ENCODE results near the gene CHDH. TPM values are rescaled to one million over a fixed set of nuclear protein-coding genes. Genes with fewer than 3 reads are reported as not detected.

Gene CHDH, protein sequence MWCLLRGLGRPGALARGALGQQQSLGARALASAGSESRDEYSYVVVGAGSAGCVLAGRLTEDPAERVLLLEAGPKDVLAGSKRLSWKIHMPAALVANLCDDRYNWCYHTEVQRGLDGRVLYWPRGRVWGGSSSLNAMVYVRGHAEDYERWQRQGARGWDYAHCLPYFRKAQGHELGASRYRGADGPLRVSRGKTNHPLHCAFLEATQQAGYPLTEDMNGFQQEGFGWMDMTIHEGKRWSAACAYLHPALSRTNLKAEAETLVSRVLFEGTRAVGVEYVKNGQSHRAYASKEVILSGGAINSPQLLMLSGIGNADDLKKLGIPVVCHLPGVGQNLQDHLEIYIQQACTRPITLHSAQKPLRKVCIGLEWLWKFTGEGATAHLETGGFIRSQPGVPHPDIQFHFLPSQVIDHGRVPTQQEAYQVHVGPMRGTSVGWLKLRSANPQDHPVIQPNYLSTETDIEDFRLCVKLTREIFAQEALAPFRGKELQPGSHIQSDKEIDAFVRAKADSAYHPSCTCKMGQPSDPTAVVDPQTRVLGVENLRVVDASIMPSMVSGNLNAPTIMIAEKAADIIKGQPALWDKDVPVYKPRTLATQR
- total RNA-seq: 12.7 TPM
- long read RNA-seq, full-length matches to known transcripts: 50 of 90 reads
- long read RNA-seq, partial matches to known transcripts: 15 of 90 reads
- long read RNA-seq, other reads (novel, unspliced or antisense): 25 of 90 reads

DNA sequence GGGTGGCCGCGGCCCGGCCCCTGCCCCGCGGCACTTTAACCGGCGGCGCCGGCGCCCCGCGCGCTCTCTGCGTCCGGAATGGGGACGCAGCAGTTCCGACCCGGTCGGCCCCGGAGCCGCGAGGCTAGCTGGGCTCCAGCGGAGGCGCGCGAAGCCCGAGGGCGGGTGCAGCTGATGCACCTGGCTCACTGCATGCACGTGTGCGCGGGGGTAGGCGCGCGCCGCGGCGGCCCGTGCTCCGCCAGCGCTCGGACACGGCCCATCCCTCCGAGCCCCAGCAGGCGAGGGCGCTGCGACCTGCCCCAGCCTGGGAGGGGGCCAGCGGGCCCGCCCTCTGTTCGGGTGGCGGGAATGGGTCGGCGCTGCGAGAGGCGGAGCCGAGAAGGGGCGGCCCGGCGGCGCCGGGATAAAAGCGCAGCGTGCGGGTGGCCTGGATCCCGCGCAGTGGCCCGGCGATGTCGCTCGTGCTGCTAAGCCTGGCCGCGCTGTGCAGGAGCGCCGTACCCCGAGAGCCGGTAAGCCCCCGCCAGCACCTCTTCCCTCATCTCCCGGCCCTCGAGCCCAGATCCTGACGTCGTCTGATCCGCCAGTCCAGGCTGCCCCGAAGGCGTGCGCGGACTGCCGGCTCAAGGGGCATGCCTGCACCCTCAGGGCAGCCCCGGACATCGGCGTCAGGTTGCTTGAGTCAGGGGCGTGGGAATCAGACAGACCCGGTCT lies at the start of gene CHDH, which contains the start of gene IL17RB:
Gene CHDH, minus strand, starts transcription at position 286 of the 717 bp plus-strand sequence. CDS start 22,411 bp downstream, outside the sequence.
Gene IL17RB, plus strand, starts transcription at position 435 of the 717 bp plus-strand sequence. Its CDS starts 21 bp downstream, at position 456.
- ATAC-seq (peak; percentile 87), DNase-seq (peak; percentile 83)
- intact Hi-C loops (cut with micrococcal nuclease): no loop called here

DNA sequence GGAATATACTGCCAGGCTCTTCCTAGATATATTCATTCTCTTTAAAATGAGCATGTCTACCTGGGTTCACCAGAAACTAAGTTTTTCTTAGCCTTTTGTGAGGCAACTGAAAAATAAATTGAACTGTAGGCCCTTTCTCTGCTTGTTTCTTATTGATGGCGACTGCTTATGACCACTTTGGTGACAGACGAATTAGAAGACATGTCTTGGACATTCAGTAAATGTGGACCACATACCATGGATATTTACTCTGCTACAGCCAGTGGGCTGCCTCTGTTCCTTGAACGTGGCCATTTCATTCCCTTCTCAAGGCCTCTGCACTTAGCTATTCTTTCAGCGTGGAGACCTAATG lies 46.0 kb upstream of the CHDH start:
- ATAC-seq: no peak
- DNase-seq: no peak
- intact Hi-C loops (cut with micrococcal nuclease): no loop called here

DNA sequence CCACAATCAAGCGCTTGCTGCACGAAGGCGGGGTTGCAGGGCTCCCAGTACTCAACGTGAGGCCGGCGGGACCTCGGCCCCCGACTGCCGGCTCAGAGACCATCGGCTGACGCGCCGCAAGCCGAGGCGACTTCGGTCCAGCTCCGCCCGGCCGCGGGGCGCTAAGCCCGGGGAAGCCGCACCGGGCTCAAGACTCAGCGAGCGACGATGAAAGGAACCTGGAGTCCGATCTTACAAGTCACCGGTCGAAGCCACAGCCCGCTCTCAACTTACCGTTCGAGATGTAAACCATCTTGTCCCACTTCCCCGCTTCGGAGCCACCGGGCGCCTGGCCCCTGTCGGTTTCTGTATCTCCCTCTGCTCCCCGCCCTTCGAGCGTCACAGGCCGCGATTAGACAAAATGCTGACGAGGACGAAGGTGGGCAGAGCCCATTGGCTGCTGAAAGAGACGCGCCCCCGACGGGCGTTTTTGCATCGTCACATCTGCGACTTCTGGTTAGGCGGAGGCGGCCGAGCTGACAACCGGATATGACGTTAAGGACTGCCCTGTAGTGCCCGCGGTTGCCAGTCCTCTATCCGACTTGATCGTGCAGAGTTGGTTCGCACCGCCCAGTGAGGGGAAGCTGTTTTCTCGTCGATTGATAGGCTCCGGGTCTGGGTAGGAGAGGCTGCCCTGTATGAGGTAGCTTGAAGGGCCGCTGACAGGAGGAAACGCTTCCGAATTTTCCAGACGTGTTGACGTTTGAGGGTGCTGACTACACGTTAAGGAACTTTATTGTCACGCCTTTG lies 45.5 kb upstream of the CHDH start, which contains the start of gene SELENOK:
Gene SELENOK, minus strand, starts transcription at position 363 of the 789 bp plus-strand sequence.
- ATAC-seq: peak; percentile 99
- DNase-seq: peak; percentile 99
- intact Hi-C loops (cut with micrococcal nuclease): no loop called here

DNA sequence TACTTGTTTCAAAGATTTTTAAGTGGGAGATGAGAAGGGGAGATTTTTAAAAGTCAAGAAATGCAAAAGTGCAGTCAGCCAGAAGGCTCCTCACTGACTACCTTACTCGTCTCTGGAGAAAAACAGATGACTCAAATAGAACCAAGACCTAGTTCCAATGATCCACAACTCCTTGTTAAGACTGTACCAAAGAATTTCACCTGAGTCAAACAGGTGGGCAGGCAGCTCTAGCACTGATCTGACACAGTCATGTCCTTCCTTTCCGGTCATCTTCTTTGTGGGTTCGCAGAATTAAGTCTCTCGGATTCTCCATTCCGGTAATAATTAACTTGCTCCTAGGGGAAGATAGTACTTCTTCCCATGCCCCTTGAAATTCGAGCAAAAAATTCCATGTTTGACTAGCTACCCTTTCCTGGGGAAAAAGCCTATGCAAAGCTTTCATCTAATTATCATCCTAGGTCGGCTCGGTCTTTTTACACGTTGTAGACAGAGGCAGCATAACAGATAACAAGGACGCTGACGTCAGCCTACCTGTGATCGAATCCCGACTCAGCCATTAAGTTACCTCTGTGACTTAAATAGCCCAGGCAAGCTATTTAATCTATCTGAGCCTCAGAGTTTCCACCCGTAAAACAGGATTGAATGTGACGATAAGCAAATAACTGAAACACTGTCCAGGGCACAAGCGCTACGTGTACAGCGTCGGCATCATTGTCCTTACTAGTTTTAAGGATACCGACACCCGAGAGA lies 44.7 kb upstream of the CHDH start:
- no peak for DNase-seq
- intact Hi-C loops (cut with micrococcal nuclease): no loop called here
- ATAC-seq: peak; percentile 7

DNA sequence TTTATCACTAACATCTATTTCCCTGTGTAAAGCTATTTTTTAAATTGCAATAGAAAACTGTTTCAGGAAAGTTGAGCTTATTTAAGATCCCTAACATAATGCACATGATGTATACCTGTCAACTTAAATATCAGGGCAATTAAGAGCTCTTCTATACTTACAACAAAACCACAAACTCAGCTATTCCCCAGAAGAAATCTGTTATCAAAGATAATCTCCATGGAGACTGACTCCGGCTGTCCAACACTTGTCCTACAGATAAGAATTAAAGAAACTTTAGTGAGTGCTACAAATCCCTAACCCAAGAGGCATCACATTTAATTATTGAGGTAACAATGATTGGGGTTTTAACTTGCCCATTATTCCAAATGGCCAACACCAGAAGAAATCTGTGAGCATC lies 42.0 kb upstream of the CHDH start:
- ATAC-seq (no peak), DNase-seq (no peak)
- intact Hi-C loops (cut with micrococcal nuclease): no loop called here

DNA sequence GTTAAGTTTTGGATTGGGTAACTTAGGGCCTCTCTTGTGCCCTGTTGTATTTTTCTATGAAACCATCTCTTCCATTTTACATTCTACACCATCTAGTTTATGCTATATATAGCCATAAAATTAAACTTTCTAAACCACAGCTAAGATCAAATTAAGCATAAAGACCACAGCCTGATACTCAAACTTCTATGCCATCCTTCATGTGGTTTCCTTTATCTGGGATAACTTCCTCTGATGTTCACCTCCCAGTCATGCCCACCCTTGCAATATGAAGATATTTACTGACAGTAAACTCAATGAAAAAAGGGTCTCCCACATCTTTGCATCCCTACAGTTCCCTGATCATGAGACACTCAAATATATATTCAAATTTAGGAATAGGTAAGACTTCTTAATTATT lies 41.2 kb upstream of the CHDH start:
- intact Hi-C loops (cut with micrococcal nuclease): no loop called here
- ATAC-seq (no peak), DNase-seq (no peak)

DNA sequence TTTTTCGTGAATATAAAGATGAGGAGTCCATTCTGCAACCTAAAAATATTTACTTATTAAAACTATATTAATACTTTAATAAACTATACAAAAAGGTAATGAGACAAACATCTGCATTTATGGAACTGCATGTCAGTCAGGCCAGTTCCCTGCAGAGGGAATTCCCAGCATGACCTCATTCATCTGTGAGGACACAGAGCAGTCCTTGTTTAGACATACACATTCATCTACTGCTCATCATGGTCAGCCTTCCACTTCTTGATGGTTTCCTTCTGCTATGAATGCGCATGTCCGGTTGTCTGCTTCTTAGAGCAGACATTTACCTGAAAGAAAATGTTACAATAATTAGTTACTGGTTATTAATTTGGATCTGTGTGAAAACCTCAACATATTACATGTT lies 39.0 kb upstream of the CHDH start:
- intact Hi-C loops (cut with micrococcal nuclease): no loop called here
- no peak for DNase-seq
- ATAC-seq: no peak

DNA sequence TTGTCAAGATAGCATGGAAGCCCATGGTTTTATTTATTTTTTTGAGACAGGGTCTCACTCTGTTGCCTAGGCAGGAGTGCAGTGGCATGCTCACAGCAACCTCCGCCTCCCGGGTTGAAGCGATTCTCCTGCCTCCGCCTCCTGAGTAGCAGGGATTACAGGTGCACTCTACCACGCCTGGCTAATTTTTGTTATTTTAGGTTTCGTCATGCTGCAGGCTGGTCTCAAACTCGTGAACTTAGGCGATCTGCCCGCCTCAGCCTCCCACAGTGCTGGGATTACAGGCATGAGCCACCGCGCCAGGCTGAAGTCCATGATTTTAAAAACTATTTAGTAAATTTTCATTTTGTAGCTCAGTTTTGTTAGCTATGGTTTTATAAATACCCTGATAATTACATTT lies 38.4 kb upstream of the CHDH start:
- no peak for DNase-seq
- intact Hi-C loops (cut with micrococcal nuclease): no loop called here
- ATAC-seq: no peak

DNA sequence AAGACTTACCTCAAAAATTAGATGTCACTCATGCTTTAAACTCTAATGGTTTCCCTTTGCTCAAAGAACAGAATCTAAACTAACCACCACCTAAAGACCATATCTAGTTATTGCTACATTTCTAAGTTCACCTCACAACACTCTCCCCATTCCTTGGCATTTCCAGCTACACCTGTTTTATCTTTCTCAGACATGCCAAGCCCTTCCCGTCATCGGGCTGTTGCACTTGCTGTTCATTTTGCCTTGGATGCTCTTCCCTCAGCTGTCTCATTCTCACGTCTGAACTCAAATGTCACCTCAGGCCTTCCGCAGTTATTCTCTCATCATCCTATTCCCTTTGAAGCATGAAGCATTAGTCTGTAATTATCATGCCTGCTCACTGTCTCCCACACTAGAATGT lies 36.8 kb upstream of the CHDH start:
- ATAC-seq (no peak), DNase-seq (no peak)
- intact Hi-C loops (cut with micrococcal nuclease): no loop called here

DNA sequence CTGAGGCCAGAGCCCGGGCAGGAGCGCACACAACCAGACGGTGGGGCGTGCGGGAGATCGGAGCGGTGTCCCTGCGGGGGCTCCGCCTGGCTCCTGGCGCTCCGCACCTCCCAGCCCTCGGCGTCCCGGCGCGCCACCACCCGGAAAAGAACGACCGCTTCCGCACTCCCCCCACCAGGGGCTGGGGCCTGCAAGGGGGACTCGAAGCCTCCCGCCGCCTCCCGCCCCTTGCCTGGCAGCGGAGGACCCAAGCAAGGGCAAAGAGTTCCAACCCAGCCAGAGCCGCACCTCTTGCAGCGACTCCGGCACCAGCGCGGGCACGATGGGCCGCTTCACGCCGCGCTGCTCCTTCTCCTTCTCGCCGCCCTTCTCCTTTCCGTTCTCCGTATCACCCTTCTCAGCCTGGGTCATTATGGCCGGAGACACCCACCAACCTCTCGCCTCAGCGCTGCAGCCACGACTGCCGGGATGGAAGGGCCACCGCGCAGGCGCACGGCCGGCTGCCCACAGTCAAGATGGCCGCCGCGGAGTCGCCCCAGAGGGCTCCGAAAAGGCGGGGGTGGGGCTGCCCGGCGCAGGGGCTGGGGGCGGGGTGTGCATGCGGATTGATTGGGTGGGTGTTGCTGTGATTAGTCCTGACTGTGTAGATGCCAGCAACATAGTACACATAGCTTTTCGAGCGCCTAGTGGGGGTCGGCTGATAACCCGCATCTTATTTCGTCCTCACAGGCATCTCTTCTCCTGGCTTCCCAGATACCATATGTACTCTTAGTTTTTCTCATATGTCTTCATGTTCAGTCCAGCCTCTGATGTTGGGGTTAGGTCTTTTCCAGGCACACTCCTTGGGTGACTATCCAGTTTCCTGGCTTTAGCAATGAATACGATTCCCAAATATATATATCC lies 35.7 kb upstream of the CHDH start, which contains the start of gene ACTR8:
Gene ACTR8, minus strand, starts transcription at position 462 of the 903 bp plus-strand sequence. Its CDS starts 51 bp downstream, at position 411.
- intact Hi-C loops (cut with micrococcal nuclease): no loop called here
- peak; percentile 99 for ATAC-seq
- DNase-seq: peak; percentile 93

DNA sequence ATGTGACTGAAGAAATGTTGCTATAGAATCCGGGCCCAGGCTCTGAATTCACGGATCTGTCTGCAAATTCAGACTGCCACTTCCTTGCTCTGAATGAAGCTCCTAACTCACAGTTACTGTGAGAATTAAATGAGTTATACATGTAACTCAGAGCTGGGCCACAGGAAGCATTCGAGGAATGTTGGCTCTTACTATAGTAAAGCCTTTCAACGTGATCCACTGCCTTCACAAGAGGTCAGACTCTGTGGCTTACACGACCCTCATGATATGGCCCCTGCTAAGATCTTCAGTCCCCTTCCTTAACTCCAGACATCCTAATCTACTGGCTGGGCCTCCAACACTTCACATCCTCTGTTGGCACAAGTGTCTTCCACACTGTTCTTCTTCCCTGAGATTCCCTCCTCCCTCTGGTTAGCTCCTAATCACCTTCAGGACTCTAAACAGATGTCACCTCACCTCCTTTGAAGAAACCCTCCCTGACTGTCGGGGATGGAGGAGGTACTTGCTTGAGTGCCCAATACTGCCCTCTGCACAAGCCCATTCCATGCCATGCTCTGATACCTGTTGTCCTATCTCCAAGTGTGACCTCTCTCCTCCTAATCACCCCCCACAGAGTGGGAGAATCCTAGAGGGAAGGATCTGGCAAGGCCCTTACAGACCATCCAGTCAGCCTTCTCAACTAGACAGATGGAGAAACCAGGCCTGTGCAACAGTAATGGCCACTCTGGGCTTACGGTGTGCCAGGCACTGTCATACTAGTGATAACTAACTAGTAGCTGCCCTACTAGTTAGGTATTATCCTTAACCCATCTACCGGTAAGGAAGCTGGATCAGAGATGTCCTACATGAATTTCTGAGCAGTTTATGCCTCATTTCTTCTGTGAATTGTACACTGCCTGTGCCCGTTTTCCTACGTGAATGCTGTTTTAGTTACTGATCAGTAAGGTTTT lies 34.5 kb upstream of the CHDH start:
- DNase-seq (no peak), ATAC-seq (no peak)
- intact Hi-C loops (cut with micrococcal nuclease): no loop called here

DNA sequence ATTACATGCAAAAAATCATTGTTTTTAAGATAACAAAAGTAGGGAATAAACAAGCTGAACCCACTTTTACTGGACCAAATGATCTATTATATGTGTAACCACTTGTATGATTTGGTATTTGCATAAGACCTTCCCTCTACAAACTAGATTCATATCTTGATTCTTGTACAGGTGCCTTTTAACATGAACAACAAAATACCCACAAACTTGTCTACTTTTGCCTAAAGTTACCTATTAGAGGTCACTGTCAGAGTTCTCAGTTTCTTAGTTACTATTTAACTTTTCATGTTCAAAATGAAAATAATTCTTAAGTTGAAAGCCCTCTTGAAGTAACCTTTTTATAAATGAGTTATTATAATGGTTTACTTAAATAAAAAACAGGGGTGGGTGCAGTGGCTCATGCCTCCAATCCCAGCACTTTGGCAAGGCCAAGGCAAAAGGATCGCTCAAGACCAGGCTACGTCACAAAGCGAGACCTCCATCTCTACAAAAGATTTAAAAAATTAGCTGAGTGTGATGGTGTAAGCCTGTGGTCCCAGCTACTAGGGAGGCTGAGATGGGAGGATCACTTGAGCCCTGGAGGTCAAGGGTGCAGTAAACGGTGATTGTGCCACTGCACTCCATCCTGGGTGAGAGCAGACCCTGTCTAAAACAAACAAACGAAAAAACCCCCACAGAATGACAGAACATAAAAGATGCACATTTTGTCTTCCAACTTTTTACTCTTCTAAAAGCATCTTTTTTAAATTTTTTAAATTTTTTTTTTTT lies 19.7 kb upstream of the CHDH start:
- no peak for ATAC-seq

DNA sequence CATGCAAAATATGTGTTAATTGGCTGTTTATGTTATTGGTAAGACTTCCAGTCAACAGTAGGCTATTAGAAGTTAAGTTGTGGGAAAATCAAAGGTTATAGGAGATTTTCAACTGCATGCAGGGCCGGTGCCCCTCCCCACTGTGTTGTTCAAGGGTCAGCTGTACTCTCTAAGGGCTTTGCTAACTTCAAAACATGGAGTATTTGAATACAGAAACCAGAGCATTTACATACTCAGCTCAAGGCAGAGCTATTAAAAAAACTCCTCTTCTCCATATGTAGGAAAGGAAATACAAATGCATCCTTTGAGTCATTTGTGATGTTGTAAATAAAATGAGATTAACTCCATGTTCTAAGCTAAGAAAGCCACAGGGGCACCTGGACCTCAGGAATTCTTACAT lies 16.9 kb upstream of the CHDH start:
- intact Hi-C loops (cut with micrococcal nuclease): no loop called here
- DNase-seq: no peak
- no peak for ATAC-seq

More for the DNA sequence above, 19.7 kb upstream of the CHDH start:
- no peak for DNase-seq
- intact Hi-C loops (cut with micrococcal nuclease): no loop called here

DNA sequence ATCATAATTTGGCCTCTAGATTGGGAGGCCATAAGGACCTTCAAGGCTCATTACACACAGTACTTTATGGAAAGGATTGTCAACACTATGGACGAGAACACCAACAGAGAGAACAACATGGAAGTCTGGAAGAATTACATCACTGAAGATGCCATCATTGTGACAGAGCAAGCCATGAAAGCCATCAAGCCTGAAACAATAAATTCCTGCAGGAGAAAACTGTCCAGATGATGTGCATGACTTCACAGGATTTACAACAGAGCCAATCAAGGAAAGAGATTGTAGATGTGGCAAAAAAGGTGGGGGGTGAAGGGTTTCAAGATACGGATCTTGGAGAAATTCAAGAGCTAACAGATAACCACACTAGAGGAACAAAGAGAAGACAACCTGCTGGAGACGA lies 16.0 kb upstream of the CHDH start:
- DNase-seq (no peak), ATAC-seq (no peak)
- intact Hi-C loops (cut with micrococcal nuclease): no loop called here

DNA sequence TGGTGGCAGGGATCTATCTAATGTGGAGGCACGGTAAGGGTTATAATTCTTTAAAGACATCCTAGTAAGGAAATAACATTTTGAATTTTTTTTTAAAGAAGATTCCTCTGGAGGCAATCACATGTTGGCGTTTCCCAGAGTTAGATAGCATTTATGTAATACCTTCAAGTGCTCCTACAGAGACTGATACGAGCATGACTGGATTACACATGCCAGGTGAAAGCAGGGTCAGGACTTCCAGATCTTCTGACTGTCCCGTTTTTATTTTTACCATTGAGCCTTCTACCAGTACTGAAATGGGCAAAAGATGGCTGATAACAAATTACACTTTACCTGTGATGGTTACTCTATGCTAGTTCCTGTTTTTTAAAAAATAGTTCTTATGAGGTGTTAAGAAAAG lies 14.0 kb upstream of the CHDH start:
- no peak for DNase-seq
- intact Hi-C loops (cut with micrococcal nuclease): no loop called here
- peak; percentile 73 for ATAC-seq

DNA sequence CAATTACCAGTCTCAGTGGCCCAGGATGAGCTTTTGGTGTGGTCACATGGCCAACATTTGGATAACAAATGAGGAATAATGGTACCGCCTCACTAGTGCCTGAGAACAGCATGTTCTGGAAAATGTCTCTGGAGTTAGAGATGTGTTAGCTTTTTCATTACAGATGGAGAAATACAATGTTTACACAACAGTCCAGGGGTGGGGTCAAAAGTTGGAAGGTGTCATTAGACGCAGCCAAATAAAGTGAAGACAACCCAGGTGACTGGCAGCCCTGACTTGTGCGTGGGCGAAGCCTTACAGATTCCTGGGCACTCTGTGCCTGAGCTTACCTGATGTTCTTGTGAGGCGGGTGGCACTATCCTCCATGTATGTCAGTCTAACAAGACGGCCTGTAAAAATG lies 13.0 kb upstream of the CHDH start:
- peak; percentile 36 for ATAC-seq

More for the DNA sequence above, 13.0 kb upstream of the CHDH start:
- DNase-seq: no peak
- intact Hi-C loops (cut with micrococcal nuclease): no loop called here
